HepG2 (cell line): ENCODE measurements around the gene FOXN3.

Experiments used
- CTCF ChIP-seq: sonication (generic); formaldehyde crosslinking; IDR thresholded peaks from 2 replicates; pipeline ENCODE4 v1.5.0; 2020; ENCODE audit warnings: mild to moderate bottlenecking, missing genetic modification reagents, moderate library complexity
- IRF9 ChIP-seq: sonication (generic); formaldehyde crosslinking; IDR thresholded peaks from 2 replicates; pipeline ENCODE4 v1.8.0; 2022; ENCODE audit warnings: missing genetic modification reagents, mild to moderate bottlenecking, borderline replicate concordance
- POLR2AphosphoS2 ChIP-seq: IDR thresholded peaks from 2 replicates; pipeline ENCODE4 v1.6.1; 2011; ENCODE audit warnings: low read depth, low read length, improper control_type of control experiment
- TF ChIP-seq, protein P1 (sequence below): IDR thresholded peaks from 2 replicates; pipeline ENCODE4 v1.6.1; 2012; ENCODE audit warnings: inconsistent platforms
- TF ChIP-seq, protein P2 (sequence below): sonication (generic); formaldehyde crosslinking; IDR thresholded peaks from 2 replicates; pipeline ENCODE4 v1.5.1; 2020; ENCODE audit warnings: mild to moderate bottlenecking, missing genetic modification reagents, moderate library complexity
- TF ChIP-seq, protein P3 (sequence below): IDR thresholded peaks from 2 replicates; pipeline ENCODE4 v1.6.1; 2012; ENCODE audit warnings: low read length, improper control_type of control experiment

DNA sequence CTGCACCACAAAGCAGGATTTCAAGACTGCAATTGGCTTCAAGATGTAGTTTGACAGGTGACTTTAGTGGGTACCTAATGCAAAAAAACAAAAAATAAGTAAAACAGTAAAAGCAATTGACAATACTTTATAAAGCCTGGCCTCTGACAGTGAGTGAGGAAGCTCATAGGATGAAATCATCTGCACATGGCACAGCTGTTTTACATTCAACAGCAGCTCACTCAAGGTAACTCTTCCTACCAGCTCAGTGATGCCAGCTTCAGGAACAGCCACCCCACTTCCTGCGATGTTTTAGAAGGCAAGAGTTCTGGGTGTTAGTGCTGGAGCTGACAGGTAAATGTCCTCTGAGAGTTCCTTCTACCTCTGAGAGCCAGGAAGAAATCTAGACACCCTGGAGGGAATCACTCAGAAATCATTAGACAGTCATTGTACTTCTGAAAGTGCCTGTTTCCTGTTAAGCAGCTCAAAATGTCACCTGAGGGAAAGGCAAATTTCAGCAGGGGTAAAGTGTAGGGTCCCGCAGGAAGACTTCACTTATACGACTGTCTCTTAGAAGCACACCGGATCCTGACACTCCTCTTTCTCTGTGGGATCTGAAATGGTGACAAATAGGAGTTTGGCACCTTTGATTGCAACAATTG lies 99.9 kb downstream of the FOXN3 start:
- TF ChIP-seq CTCF (CRISPR knock-in tag): no peak
- TF ChIP-seq, protein P1, sequence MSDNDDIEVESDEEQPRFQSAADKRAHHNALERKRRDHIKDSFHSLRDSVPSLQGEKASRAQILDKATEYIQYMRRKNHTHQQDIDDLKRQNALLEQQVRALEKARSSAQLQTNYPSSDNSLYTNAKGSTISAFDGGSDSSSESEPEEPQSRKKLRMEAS: no peak
- no peak for TF ChIP-seq POLR2AphosphoS2
- TF ChIP-seq, protein P2, sequence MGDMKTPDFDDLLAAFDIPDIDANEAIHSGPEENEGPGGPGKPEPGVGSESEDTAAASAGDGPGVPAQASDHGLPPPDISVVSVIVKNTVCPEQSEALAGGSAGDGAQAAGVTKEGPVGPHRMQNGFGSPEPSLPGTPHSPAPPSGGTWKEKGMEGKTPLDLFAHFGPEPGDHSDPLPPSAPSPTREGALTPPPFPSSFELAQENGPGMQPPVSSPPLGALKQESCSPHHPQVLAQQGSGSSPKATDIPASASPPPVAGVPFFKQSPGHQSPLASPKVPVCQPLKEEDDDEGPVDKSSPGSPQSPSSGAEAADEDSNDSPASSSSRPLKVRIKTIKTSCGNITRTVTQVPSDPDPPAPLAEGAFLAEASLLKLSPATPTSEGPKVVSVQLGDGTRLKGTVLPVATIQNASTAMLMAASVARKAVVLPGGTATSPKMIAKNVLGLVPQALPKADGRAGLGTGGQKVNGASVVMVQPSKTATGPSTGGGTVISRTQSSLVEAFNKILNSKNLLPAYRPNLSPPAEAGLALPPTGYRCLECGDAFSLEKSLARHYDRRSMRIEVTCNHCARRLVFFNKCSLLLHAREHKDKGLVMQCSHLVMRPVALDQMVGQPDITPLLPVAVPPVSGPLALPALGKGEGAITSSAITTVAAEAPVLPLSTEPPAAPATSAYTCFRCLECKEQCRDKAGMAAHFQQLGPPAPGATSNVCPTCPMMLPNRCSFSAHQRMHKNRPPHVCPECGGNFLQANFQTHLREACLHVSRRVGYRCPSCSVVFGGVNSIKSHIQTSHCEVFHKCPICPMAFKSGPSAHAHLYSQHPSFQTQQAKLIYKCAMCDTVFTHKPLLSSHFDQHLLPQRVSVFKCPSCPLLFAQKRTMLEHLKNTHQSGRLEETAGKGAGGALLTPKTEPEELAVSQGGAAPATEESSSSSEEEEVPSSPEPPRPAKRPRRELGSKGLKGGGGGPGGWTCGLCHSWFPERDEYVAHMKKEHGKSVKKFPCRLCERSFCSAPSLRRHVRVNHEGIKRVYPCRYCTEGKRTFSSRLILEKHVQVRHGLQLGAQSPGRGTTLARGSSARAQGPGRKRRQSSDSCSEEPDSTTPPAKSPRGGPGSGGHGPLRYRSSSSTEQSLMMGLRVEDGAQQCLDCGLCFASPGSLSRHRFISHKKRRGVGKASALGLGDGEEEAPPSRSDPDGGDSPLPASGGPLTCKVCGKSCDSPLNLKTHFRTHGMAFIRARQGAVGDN: no peak
- TF ChIP-seq, protein P3, sequence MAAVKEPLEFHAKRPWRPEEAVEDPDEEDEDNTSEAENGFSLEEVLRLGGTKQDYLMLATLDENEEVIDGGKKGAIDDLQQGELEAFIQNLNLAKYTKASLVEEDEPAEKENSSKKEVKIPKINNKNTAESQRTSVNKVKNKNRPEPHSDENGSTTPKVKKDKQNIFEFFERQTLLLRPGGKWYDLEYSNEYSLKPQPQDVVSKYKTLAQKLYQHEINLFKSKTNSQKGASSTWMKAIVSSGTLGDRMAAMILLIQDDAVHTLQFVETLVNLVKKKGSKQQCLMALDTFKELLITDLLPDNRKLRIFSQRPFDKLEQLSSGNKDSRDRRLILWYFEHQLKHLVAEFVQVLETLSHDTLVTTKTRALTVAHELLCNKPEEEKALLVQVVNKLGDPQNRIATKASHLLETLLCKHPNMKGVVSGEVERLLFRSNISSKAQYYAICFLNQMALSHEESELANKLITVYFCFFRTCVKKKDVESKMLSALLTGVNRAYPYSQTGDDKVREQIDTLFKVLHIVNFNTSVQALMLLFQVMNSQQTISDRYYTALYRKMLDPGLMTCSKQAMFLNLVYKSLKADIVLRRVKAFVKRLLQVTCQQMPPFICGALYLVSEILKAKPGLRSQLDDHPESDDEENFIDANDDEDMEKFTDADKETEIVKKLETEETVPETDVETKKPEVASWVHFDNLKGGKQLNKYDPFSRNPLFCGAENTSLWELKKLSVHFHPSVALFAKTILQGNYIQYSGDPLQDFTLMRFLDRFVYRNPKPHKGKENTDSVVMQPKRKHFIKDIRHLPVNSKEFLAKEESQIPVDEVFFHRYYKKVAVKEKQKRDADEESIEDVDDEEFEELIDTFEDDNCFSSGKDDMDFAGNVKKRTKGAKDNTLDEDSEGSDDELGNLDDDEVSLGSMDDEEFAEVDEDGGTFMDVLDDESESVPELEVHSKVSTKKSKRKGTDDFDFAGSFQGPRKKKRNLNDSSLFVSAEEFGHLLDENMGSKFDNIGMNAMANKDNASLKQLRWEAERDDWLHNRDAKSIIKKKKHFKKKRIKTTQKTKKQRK: no peak
- TF ChIP-seq IRF9 (CRISPR knock-in tag): no peak
